ENCODE data around the gene TNS3.
"Not testable (repeated sequence)": the region's sequence is repeated elsewhere in the genome, so short reads cannot be mapped to it uniquely, and the experiment has no call there.

TNS3 gene

GRCh38 chr7:47541485-47541884, 40.4 kb downstream of the TNS3 start:
- not testable (repeated sequence) for DNase-seq (ENCODE audit: low read depth, low spot score)

GRCh38 chr7:47540387-47541350, 41.2 kb downstream of the TNS3 start:
- DNase-seq (ENCODE audit: low read depth, low spot score) = no peak

GRCh38 chr7:47540053-47540386, 41.9 kb downstream of the TNS3 start:
- no peak for DNase-seq (ENCODE audit: low read depth, low spot score)

GRCh38 chr7:47539398-47540052, 42.4 kb downstream of the TNS3 start:
- DNase-seq (ENCODE audit: low read depth, low spot score) = no peak

- DNase-seq (ENCODE audit: low read depth, low spot score) = no peak
Measured at GRCh38 chr7:47538846-47539311, 43.0 kb downstream of the TNS3 start.

- no peak for DNase-seq (ENCODE audit: low read depth, low spot score)
Measured at GRCh38 chr7:47537716-47538675, 43.9 kb downstream of the TNS3 start.

- DNase-seq (ENCODE audit: low read depth, low spot score) = no peak
Measured at GRCh38 chr7:47536661-47537611, 45.0 kb downstream of the TNS3 start.

- DNase-seq (ENCODE audit: low read depth, low spot score) = no peak
Measured at GRCh38 chr7:47535704-47536628, 45.9 kb downstream of the TNS3 start.

- no peak for DNase-seq (ENCODE audit: low read depth, low spot score)
Measured at GRCh38 chr7:47535035-47535703, 46.7 kb downstream of the TNS3 start.

GRCh38 chr7:47534322-47535034, 47.4 kb downstream of the TNS3 start:
- DNase-seq (ENCODE audit: low read depth, low spot score) = no peak

- no peak for DNase-seq (ENCODE audit: low read depth, low spot score)
Measured at GRCh38 chr7:47531584-47532492, 50.1 kb downstream of the TNS3 start.

GRCh38 chr7:47529826-47530555, 51.9 kb downstream of the TNS3 start:
- DNase-seq (ENCODE audit: low read depth, low spot score) = no peak

GRCh38 chr7:47529405-47529804, 52.5 kb downstream of the TNS3 start:
- no peak for DNase-seq (ENCODE audit: low read depth, low spot score)

- DNase-seq (ENCODE audit: low read depth, low spot score) = no peak
Measured at GRCh38 chr7:47528471-47528870, 53.4 kb downstream of the TNS3 start.

GRCh38 chr7:47526466-47526865, 55.4 kb downstream of the TNS3 start:
- no peak for DNase-seq (ENCODE audit: low read depth, low spot score)

GRCh38 chr7:47525066-47525623, 56.8 kb downstream of the TNS3 start:
- DNase-seq (ENCODE audit: low read depth, low spot score) = no peak

Data from activated naive CD8-positive, alpha-beta T cell treated with anti-CD3 and anti-CD28 coated beads, Interleukin-2, amount 50 U/mL, for 16 hours (primary cell).